ENCODE measurements around the gene MRPL2. TPM values are rescaled to one million over a fixed set of nuclear protein-coding genes. Genes with fewer than 3 reads are reported as not detected.

The MRPL2 gene
- total and polyA plus RNA-seq, 2 of the 4 experiments (the other 2 are of a cell fraction): 18.1 to 45.9 TPM

DNA sequence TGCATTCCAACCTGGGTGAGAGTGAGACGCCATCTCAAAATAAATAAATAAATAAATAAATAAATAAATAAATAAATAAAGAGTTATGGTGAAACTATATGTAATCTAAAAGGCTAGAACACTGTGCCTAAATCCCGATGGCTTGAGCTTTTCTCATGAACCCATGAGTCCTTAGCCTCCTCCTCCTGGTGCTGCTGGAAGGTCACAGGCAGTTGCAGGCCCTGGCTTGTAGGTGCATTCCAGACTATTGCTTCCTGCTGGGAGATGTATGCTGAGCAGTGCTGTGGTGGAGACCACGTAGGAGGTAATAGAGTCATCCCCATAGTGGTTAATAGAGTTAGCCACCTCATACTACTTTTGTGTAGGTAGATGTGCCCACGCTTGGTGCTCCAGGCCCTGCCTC, 29.4 kb upstream of the MRPL2 start:
- CTCF ChIA-PET: no interaction called here
- Histone ChIP-seq H4K91ac (ENCODE audit: insufficient read depth, low read depth, low read length) (no peak overlapping the region), H3K4me1 (ENCODE audit: control insufficient read depth, insufficient read depth, low read length) (peaks cover 31% of the 10 kb centered on the region), H2AK9ac (replicated peaks; ENCODE audit: low read depth, low read length, poor library complexity) (peak overlapping the region; percentile 25), H2BK5ac (ENCODE audit: low read depth, low read length, poor library complexity, severe bottlenecking) (no peak overlapping the region), H3K79me1 (ENCODE audit: low read depth in 1 of 2, low read length in 2 of 2) (peaks cover 46 to 92% of the 10 kb centered on the region in 2 experiments), H3K9ac (ENCODE audit: low read depth, low read length) (no peak overlapping the region), H3K9me3 (ENCODE audit: control insufficient read depth, insufficient read depth, low read length) (no peaks in the 10 kb centered on the region), H3K4ac (ENCODE audit: low read depth, low read length) (no peak overlapping the region), H2BK20ac (ENCODE audit: low read depth, low read length) (no peak overlapping the region), H4K8ac (ENCODE audit: low read depth in 2 of 2, low read length in 2 of 2) (no peak overlapping the region), H3K4me2 (ENCODE audit: low read depth, low read length) (no peak overlapping the region), H2BK120ac (ENCODE audit: low read depth, low read length) (no peak overlapping the region), H3K27me3 (ENCODE audit: control insufficient read depth, insufficient read depth, low read length) (no peaks in the 10 kb centered on the region), H3K9me1 (ENCODE audit: insufficient read depth, low read length) (peaks cover 13% of the 10 kb centered on the region), H3K27ac (ENCODE audit: insufficient read depth, low read length) (no peak overlapping the region), H3K14ac (replicated peaks; ENCODE audit: low read depth, low read length) (no peak overlapping the region), H3K56ac (ENCODE audit: extremely low read depth, insufficient read depth, low read length) (no peak overlapping the region), H2AFZ (replicated peaks; ENCODE audit: low read length, poor library complexity) (peak overlapping the region; percentile 45), H4K5ac (ENCODE audit: low read depth, low read length) (no peak overlapping the region), H2BK15ac (ENCODE audit: low read depth, low read length) (no peak overlapping the region), H3K23ac (ENCODE audit: low read depth, low read length) (peak overlapping the region; percentile 62; the same call in 1 of the 2 replicates), H3K4me3 (ENCODE audit: insufficient read depth, low read depth, low read length) (no peak overlapping the region), H3K36me3 (ENCODE audit: control insufficient read depth, insufficient read depth, low read length) (no peaks in the 10 kb centered on the region), H3K18ac (ENCODE audit: low read depth, low read length) (no peak overlapping the region), H2AK5ac (ENCODE audit: low read depth, low read length) (no peak overlapping the region), H4K20me1 (ENCODE audit: insufficient read depth, low read length) (peaks cover 72% of the 10 kb centered on the region)
- WGBS, 2 experiments (ENCODE audit: extremely low coverage in 2 of 2, insufficient read length in 1 of 2): no CpG with 5 or more reads among the region's 4 CpGs
- no TSS peak for BruUV-seq (replicated peaks)
- DNase-seq (peak; percentile 13), ATAC-seq (ENCODE audit: low read depth) (no peak)
- in situ Hi-C loops (cut with MboI; ENCODE audit: low sequenced_read_pairs) (no loop called here), dilution Hi-C loops (cut with HindIII; ENCODE audit: low sequenced_read_pairs, unreplicated experiment) (no loop called here), intact Hi-C loops (cut with micrococcal nuclease) (no loop called here)
- TF ChIP-seq CEBPB (IDR thresholded peaks at IDR 0.05; ENCODE audit: low read depth, low read length) (no peak), CHD1 (IDR thresholded peaks at IDR 0.05; ENCODE audit: low read depth, low read length) (no peak), FOS (IDR thresholded peaks at IDR 0.05; ENCODE audit: low read depth, low read length) (no peak), RFX5 (IDR thresholded peaks at IDR 0.05; ENCODE audit: low read depth, low read length) (no peak), POLR2A (IDR thresholded peaks at IDR 0.05; ENCODE audit: low read depth, low read length) (no peak), NFE2L2 (IDR thresholded peaks at IDR 0.05; ENCODE audit: low read depth, low read length) (no peak), MXI1 (IDR thresholded peaks at IDR 0.05; ENCODE audit: borderline replicate concordance, low read depth, low read length) (no peak), MAZ (IDR thresholded peaks at IDR 0.05; ENCODE audit: borderline replicate concordance, low read depth, low read length) (no peak), MAFK (IDR thresholded peaks at IDR 0.05; ENCODE audit: low read depth, low read length) (no peak), RAD21 (IDR thresholded peaks at IDR 0.05; ENCODE audit: low read length) (no peak), SMC3 (IDR thresholded peaks at IDR 0.05; ENCODE audit: low read depth, low read length) (no peak), BHLHE40 (IDR thresholded peaks at IDR 0.05; ENCODE audit: low read depth, low read length) (no peak), RCOR1 (IDR thresholded peaks at IDR 0.05; ENCODE audit: insufficient replicate concordance, low read length) (no peak)
- TF ChIP-seq, protein P1, sequence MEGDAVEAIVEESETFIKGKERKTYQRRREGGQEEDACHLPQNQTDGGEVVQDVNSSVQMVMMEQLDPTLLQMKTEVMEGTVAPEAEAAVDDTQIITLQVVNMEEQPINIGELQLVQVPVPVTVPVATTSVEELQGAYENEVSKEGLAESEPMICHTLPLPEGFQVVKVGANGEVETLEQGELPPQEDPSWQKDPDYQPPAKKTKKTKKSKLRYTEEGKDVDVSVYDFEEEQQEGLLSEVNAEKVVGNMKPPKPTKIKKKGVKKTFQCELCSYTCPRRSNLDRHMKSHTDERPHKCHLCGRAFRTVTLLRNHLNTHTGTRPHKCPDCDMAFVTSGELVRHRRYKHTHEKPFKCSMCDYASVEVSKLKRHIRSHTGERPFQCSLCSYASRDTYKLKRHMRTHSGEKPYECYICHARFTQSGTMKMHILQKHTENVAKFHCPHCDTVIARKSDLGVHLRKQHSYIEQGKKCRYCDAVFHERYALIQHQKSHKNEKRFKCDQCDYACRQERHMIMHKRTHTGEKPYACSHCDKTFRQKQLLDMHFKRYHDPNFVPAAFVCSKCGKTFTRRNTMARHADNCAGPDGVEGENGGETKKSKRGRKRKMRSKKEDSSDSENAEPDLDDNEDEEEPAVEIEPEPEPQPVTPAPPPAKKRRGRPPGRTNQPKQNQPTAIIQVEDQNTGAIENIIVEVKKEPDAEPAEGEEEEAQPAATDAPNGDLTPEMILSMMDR (conservative IDR thresholded peaks at IDR 0.05; ENCODE audit: low read depth, low read length): no peak
- TF ChIP-seq, protein P2, sequence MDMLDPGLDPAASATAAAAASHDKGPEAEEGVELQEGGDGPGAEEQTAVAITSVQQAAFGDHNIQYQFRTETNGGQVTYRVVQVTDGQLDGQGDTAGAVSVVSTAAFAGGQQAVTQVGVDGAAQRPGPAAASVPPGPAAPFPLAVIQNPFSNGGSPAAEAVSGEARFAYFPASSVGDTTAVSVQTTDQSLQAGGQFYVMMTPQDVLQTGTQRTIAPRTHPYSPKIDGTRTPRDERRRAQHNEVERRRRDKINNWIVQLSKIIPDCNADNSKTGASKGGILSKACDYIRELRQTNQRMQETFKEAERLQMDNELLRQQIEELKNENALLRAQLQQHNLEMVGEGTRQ (IDR thresholded peaks at IDR 0.05; ENCODE audit: low read depth, low read length): no peak
- TF ChIP-seq, protein P3, sequence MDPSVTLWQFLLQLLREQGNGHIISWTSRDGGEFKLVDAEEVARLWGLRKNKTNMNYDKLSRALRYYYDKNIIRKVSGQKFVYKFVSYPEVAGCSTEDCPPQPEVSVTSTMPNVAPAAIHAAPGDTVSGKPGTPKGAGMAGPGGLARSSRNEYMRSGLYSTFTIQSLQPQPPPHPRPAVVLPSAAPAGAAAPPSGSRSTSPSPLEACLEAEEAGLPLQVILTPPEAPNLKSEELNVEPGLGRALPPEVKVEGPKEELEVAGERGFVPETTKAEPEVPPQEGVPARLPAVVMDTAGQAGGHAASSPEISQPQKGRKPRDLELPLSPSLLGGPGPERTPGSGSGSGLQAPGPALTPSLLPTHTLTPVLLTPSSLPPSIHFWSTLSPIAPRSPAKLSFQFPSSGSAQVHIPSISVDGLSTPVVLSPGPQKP (IDR thresholded peaks at IDR 0.05; ENCODE audit: borderline replicate concordance, low read depth, low read length): no peak
- POLR2A ChIA-PET (ENCODE audit: unreplicated experiment): no interaction called here
